Smooth muscle cell (in vitro differentiated cells): ENCODE measurements around the gene TSPAN9. TPM values are rescaled to one million over a fixed set of nuclear protein-coding genes. Genes with fewer than 3 reads are reported as not detected.

ENCODE experiments used
- DNase-seq: peaks from one replicate; lab custom pipeline; 2025; ENCODE audit not compliant: unreplicated experiment; lab: John Stamatoyannopoulos, UW
- H2AFZ ChIP-seq: fragments of 200-600 bp; sonication (generic); 2 replicates; pipeline ENCODE4 v1.6.0; 2016; ENCODE audit warnings: antibody characterized with exemption, low read depth, mild to moderate bottlenecking
- H3F3A ChIP-seq: fragments of 200-600 bp; sonication (generic); 2 replicates; pipeline ENCODE4 v1.6.0; 2017; ENCODE audit warnings: antibody characterized with exemption, low read depth
- H3K27ac ChIP-seq: fragments of 200-600 bp; sonication (generic); 2 replicates; pipeline ENCODE4 v1.5.1; 2016; ENCODE audit warnings: low read depth, mild to moderate bottlenecking
- H3K27me3 ChIP-seq: fragments of 200-600 bp; sonication (generic); 2 replicates; pipeline ENCODE4 v1.6.1; 2016; ENCODE audit warnings: low read depth, mild to moderate bottlenecking
- H3K36me3 ChIP-seq: fragments of 200-600 bp; sonication (generic); 2 replicates; pipeline ENCODE4 v1.5.1; 2016; ENCODE audit warnings: low read depth
- H3K4me1 ChIP-seq: fragments of 200-600 bp; sonication (generic); 2 replicates; pipeline ENCODE4 v1.5.1; 2016; ENCODE audit warnings: low read depth
- H3K4me2 ChIP-seq: fragments of 200-600 bp; sonication (generic); 2 replicates; pipeline ENCODE4 v1.6.0; 2016; ENCODE audit warnings: mild to moderate bottlenecking
- H3K4me3 ChIP-seq: fragments of 200-600 bp; sonication (generic); 2 replicates; pipeline ENCODE4 v1.5.1; 2016; ENCODE audit warnings: mild to moderate bottlenecking
- H3K79me2 ChIP-seq: fragments of 200-600 bp; sonication (generic); 2 replicates; pipeline ENCODE4 v1.6.0; 2016; ENCODE audit warnings: low read depth, mild to moderate bottlenecking
- H3K9ac ChIP-seq: fragments of 200-600 bp; sonication (generic); 2 replicates; pipeline ENCODE4 v1.6.0; 2016; ENCODE audit warnings: low read depth
- H3K9me3 ChIP-seq: fragments of 200-600 bp; sonication (generic); replicated peaks from 2 replicates; pipeline ENCODE4 v1.5.1; 2016; ENCODE audit warnings: low read depth
- H4K20me1 ChIP-seq: fragments of 200-600 bp; sonication (generic); 2 replicates; pipeline ENCODE4 v1.6.0; 2016; ENCODE audit warnings: low read depth
- CTCF ChIP-seq: fragments of 200-600 bp; sonication (generic); IDR thresholded peaks from 2 replicates; pipeline ENCODE4 v1.5.1; 2017; ENCODE audit warnings: borderline replicate concordance, mild to moderate bottlenecking, antibody characterized with exemption; ENCODE audit not compliant: insufficient read depth, poor library complexity, severe bottlenecking
- WGBS: methylation state at CpG from one replicate; pipeline ENCODE4 v1.1.7; 2016; ENCODE audit warnings: low lambda C conversion rate; 5-methylcytosine and 5-hydroxymethylcytosine counted together
- polyA plus RNA-seq: library from polyadenylated mRNA; unstranded; fragments of >200 nt; fragmentation: Nextera tagmentation; extraction: Ambion mirVana; gene quantifications from 2 replicates; pipeline ENCODE4 v1.2.1, GENCODE V29; 2016
- total RNA-seq: library from RNA; depleted of rRNA; stranded (reverse); fragments of >200 nt; gene quantifications from 2 replicates; pipeline ENCODE4 v1.2.3, GENCODE V29; 2014

Gene TSPAN9
- total and polyA plus RNA-seq, 2 experiments from 2014 or later = 17.7 to 29.8 TPM

GRCh38 chr12:3045989-3046388, 31.2 kb upstream of the TSPAN9 start:
- H3K9me3 ChIP-seq = no peaks in the 10 kb centered on the region
- H3K27me3 ChIP-seq = no peaks in the 10 kb centered on the region
- no peak for TF ChIP-seq CTCF
- H4K20me1 ChIP-seq = no peaks in the 10 kb centered on the region
- H3K9ac ChIP-seq = no peak overlapping the region
- H3K36me3 ChIP-seq = no peaks in the 10 kb centered on the region
- H3K27ac ChIP-seq = no peak overlapping the region
- H3K4me2 ChIP-seq = no peak overlapping the region
- no peaks in the 10 kb centered on the region for H3K79me2 ChIP-seq
- no peaks in the 10 kb centered on the region for H3F3A ChIP-seq
- H2AFZ ChIP-seq = no peak overlapping the region
- no peak for DNase-seq
- no peaks in the 10 kb centered on the region for H3K4me1 ChIP-seq
- no peak overlapping the region for H3K4me3 ChIP-seq
- WGBS = 86% methylated on average over 7 of the region's 7 CpGs

GRCh38 chr12:3046441-3047200, 30.6 kb upstream of the TSPAN9 start:
- H3K27me3 ChIP-seq = no peaks in the 10 kb centered on the region
- H3K9ac ChIP-seq = no peak overlapping the region
- no peaks in the 10 kb centered on the region for H3K79me2 ChIP-seq
- H3K4me2 ChIP-seq = no peak overlapping the region
- DNase-seq = no peak
- no peaks in the 10 kb centered on the region for H4K20me1 ChIP-seq
- H3K27ac ChIP-seq = no peak overlapping the region
- H3K36me3 ChIP-seq = no peaks in the 10 kb centered on the region
- TF ChIP-seq CTCF = no peak
- H3F3A ChIP-seq = no peaks in the 10 kb centered on the region
- no peak overlapping the region for H3K4me3 ChIP-seq
- no peaks in the 10 kb centered on the region for H3K4me1 ChIP-seq
- H2AFZ ChIP-seq = no peak overlapping the region
- H3K9me3 ChIP-seq = no peaks in the 10 kb centered on the region
- WGBS = 84% methylated on average over 17 of the region's 17 CpGs

GRCh38 chr12:3047961-3048360, 29.2 kb upstream of the TSPAN9 start:
- Histone ChIP-seq H3K4me2 (no peak overlapping the region), H3K4me1 (no peaks in the 10 kb centered on the region), H3K9me3 (no peaks in the 10 kb centered on the region), H4K20me1 (no peaks in the 10 kb centered on the region), H3K36me3 (no peaks in the 10 kb centered on the region), H3K4me3 (no peak overlapping the region), H3K27me3 (no peaks in the 10 kb centered on the region), H3K79me2 (no peaks in the 10 kb centered on the region), H3K27ac (no peak overlapping the region), H3K9ac (no peak overlapping the region), H2AFZ (no peak overlapping the region), H3F3A (no peaks in the 10 kb centered on the region)
- TF ChIP-seq CTCF = no peak
- WGBS = 59% methylated on average over 8 of the region's 8 CpGs
- no peak for DNase-seq

- no peaks in the 10 kb centered on the region for H3K36me3 ChIP-seq
- H3K27me3 ChIP-seq = no peaks in the 10 kb centered on the region
- H3K27ac ChIP-seq = no peak overlapping the region
- DNase-seq = no peak
- WGBS = 97% methylated on average over 4 of the region's 4 CpGs
- H4K20me1 ChIP-seq = no peaks in the 10 kb centered on the region
- H2AFZ ChIP-seq = no peak overlapping the region
- no peak overlapping the region for H3K4me3 ChIP-seq
- H3F3A ChIP-seq = no peaks in the 10 kb centered on the region
- no peaks in the 10 kb centered on the region for H3K79me2 ChIP-seq
- H3K9ac ChIP-seq = no peak overlapping the region
- no peak for TF ChIP-seq CTCF
- H3K4me1 ChIP-seq = no peaks in the 10 kb centered on the region
- no peaks in the 10 kb centered on the region for H3K9me3 ChIP-seq
- H3K4me2 ChIP-seq = no peak overlapping the region
Observed at GRCh38 chr12:3048540-3048939, 28.6 kb upstream of the TSPAN9 start.
